HG02759 (cell line): Measurements from ENCODE around the gene HS3ST4.

Source experiments
- ATAC-seq: cut with Tn5 transposase; IDR thresholded peaks from one replicate; pipeline ENCODE4 v1.9.1; 2021; ENCODE audit warnings: mild to moderate bottlenecking, moderate library complexity; ENCODE audit not compliant: unreplicated experiment

Gene HS3ST4

GRCh38 chr16:26158142-26158759 lies 466.5 kb downstream of the HS3ST4 start:
- ATAC-seq: no peak

GRCh38 chr16:26161461-26162180 lies 469.9 kb downstream of the HS3ST4 start:
- ATAC-seq: no peak

DNA sequence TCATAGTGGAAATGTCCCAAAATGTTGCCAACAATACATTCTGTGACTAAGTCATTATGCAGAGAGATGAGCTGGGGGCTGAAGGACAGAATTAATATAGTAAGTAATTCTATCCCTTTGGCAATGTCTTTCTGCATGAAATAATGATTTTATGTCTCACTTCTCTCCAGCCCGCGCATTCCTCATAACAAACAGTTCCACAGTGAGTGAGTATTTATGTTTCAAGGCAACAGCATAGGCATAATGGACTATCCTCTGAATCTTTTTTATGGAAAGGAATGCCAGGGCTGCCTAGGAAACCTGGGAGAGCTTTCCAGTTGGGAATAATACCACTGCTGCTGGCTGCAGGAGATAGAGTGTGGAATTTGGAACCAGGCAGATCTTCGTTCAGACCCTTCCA lies 477.7 kb downstream of the HS3ST4 start:
- no peak for ATAC-seq

GRCh38 chr16:26175944-26176343 lies 484.2 kb downstream of the HS3ST4 start:
- ATAC-seq: no peak

DNA sequence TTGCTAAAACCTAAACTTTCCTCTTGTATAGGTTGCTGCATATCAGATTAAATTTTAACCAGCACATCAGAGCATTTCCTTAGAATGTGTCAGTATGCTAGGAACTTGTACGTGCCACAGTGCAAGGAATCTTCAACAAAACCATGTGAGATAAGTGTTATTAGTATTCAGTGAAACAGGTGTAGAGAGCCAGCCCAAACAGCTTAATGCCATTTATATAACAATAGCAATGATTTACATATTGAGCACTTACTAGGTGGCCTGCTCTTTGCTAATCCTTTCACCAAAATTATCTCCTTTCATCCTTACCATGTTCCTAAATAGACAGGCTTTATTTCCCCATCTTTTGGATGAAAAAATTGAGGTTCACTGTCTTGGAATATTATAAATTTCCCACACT lies 485.7 kb downstream of the HS3ST4 start:
- ATAC-seq: no peak

- no peak for ATAC-seq
These were observed 486.5 kb downstream of the HS3ST4 start for GRCh38 chr16:26178298-26178697.

GRCh38 chr16:26186091-26186615 lies 494.4 kb downstream of the HS3ST4 start:
- ATAC-seq: no peak
